Omental fat pad (tissue), 4 donors: ENCODE data around the gene PRKD1. TPM values are rescaled to one million over a fixed set of nuclear protein-coding genes. Genes with fewer than 3 reads are reported as not detected.

ENCODE experiments used
- ATAC-seq: fragments of 150-250 bp; one replicate; pipeline ENCODE4 v1.9.1; 2016; ENCODE audit warnings: mild to moderate bottlenecking, moderate library complexity; ENCODE audit not compliant: low FRiP score
- DNase-seq: peaks from one replicate; pipeline ENCODE4 v3.0.0-alpha.2; 2019; ENCODE audit warnings: low spot score
- CTCF ChIP-seq, 3 donors: fragments of 450-650 bp; IDR thresholded peaks; one replicate each; pipeline ENCODE4 v1.5.1; 2016 to 2017; ENCODE audit warnings: antibody characterized with exemption in 3 of 3, mild to moderate bottlenecking in 3 of 3, moderate library complexity in 2 of 3
- total RNA-seq, 4 donors: library from RNA; depleted of rRNA; stranded (reverse); fragments of >200 nt; gene quantifications; one replicate each; pipeline ENCODE4 v1.1.0, GENCODE V29; 2016

PRKD1 gene
- total RNA-seq, 4 donors from 2014 or later: 9.1 to 34.7 (median 14.6) TPM

DNA sequence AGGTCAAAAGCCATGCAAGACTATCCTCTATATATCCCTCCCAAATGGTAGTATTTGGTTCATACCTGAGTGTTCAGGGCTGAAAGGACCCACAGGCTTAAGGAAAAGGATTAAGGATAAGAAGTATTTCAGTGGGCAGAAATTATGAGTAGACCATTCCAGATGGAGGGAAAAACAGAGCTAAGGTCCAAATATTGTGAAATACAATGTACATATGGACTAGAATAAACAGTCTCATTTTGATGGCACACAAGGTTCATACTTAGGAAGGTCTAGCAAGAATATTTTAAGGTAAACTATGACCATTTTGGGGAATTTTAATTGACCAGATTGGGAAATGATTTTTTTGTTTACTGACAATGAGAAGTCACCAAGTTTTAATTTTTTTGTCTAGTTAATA is 124.6 kb downstream of the PRKD1 start:
- DNase-seq: no peak
- TF ChIP-seq CTCF (IDR thresholded peaks at IDR 0.05): no peak
- ATAC-seq: no peak

- no peak for ATAC-seq
- TF ChIP-seq CTCF (IDR thresholded peaks at IDR 0.05): no peak
- DNase-seq: no peak
These were observed 125.4 kb downstream of the PRKD1 start for GRCh38 chr14:29802211-29802610.

DNA sequence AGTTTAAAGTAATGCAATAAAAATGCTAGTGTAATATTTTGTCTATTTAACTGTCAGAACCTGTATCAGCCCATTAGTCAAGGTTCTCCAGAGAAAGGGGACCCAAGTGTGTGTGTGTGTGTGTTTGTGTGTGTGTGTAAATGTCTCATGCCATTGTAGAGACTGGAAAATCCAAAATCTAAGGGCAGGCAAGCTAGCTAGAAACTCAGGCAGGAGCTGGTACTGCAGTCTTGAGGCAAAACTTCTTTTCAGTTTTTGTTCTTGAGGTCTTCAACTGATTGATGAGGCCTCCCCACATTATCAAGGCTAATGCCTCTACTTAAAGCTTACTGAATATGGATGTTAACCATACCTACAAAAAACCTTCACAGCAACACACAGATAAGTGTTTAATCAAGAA is 126.7 kb downstream of the PRKD1 start:
- ATAC-seq: no peak
- no peak for TF ChIP-seq CTCF (IDR thresholded peaks at IDR 0.05)
- DNase-seq: no peak

GRCh38 chr14:29799464-29800095 is 128.1 kb downstream of the PRKD1 start:
- no peak for TF ChIP-seq CTCF (IDR thresholded peaks at IDR 0.05)
- no peak for ATAC-seq
- DNase-seq: no peak

GRCh38 chr14:29798811-29799210 is 128.8 kb downstream of the PRKD1 start:
- DNase-seq: no peak
- no peak for ATAC-seq
- no peak for TF ChIP-seq CTCF (IDR thresholded peaks at IDR 0.05)

- no peak for TF ChIP-seq CTCF (IDR thresholded peaks at IDR 0.05)
- DNase-seq: no peak
- no peak for ATAC-seq
These were observed 129.5 kb downstream of the PRKD1 start for GRCh38 chr14:29798108-29798663.

DNA sequence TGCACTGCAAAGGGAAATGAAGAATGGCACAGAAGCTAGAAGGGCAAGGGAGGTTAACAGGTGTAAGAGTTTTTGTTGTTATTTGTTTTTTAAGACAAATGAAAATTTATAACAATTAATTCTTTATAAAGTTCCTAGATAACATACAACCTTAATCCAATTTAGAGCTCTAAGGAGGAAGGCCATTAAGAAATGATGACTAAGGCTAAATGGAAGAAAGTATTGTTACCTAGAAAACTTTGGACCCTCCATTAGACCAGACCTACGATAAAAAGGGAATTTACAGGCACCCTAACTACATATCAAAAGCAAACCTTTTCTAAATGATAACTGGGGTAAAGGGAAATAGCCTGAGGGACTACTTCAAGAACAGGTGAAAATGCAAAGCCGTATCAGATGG is 130.8 kb downstream of the PRKD1 start:
- no peak for TF ChIP-seq CTCF (IDR thresholded peaks at IDR 0.05)
- DNase-seq: no peak
- ATAC-seq: no peak
